GM18517 (cell line): ENCODE data around the gene SYT6.

ENCODE experiments used
- ATAC-seq: cut with Tn5 transposase; IDR thresholded peaks from one replicate; pipeline ENCODE4 v1.9.1; 2021; ENCODE audit warnings: mild to moderate bottlenecking, moderate library complexity; ENCODE audit not compliant: unreplicated experiment

Gene SYT6

GRCh38 chr1:114094363-114094634 is 59.4 kb downstream of the SYT6 start:
- no peak for ATAC-seq

DNA sequence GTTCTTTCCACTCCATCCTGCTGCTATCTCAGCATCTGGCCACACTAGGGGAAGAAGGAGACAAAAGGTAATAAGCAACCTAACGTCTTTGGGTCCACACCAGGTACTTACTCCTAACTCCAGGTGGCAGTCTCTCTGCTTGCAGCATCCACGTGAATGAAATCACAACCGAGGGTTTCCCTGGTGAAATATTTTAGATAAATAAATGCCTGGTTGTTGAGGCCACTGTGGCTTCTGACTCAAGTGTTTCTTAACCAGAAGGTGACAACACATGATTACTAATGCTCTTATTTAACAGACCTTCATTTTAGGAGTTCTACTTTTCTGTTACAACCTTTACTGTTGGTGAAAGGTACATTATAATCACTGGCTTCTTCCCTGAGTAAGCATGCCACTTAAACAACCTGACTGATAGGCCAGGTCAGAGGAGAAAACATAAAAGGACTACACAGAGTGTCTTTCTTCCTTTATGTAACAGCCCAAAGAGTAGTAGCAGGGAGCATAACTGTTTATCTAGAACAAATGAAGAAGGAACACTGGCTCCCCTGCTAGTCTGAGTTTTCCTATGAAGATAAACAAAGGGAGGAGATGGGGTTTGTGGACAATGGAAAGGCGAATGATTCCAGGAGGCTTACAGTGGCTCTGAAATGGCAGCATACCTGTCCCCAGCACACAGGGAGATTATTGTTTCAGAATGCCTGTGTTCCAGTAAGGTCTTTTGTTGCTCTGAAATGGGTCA is 59.9 kb downstream of the SYT6 start:
- no peak for ATAC-seq

- no peak for ATAC-seq
Measured at GRCh38 chr1:114092186-114093062, 61.2 kb downstream of the SYT6 start.

- ATAC-seq = no peak
Measured at GRCh38 chr1:114091711-114092110, 62.0 kb downstream of the SYT6 start.

DNA sequence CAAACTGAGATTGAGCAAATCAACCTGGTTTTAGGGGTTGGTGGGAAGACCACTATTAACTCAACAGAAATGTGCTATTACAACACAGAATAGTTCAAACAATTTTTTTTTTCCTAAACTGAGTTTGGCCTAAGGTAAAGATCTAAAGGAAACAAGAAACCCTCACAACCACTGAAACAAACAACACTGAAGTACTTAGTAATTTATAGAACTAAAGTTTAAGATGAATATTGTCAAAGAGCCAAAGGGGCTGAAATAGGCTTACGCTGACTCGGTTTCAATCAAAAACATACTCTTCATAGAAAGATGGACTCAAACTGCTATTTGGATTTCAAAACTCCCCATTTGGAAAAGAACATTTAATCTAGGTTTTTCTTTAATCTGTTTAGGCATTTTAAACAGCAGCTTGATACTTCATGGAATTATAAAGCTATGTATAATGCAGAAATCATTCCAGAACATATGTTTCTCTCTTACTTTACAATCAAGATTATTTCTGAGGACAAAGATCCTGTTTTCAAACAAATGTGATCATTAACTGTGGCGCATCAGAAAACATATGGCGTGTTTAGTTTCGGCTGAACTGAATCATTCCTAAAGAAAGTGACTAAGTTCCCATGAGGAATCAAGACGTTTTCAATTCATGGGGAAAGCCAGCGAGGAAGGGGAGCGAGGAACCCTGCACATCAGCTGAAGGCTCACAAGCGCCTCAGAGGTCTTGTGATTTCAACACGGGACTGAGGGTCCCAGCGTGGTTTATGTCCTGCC is 62.7 kb downstream of the SYT6 start:
- no peak for ATAC-seq

DNA sequence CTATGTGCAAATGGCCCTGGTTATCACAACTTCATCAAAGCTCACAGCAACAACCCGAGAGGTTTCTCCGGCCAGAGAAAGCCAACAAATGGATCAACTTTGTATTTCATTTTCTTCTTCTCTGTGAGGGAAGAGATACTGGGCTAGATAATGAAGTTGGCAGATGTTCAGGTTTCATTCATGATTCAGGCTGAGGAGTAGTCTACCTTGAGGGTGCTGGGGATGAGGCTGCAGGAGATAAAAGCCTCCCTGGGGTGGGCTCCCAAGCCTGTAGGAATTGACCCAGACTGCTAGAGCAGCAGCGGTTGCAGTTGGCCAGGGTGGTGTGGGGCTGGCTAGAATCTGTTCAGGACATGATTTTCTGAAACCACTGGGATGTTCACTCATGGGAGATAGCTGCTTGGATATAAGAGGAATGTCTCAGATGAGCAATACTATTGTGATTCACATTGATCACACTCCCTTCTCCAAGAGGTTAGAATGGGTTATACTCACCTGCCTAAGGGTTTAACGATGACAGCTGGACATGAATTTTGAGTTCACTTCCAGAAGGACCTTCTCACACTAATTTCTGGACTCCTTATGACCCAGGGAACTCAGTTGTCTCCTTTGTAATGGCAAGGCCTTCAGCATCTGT is 64.0 kb downstream of the SYT6 start:
- ATAC-seq = no peak

DNA sequence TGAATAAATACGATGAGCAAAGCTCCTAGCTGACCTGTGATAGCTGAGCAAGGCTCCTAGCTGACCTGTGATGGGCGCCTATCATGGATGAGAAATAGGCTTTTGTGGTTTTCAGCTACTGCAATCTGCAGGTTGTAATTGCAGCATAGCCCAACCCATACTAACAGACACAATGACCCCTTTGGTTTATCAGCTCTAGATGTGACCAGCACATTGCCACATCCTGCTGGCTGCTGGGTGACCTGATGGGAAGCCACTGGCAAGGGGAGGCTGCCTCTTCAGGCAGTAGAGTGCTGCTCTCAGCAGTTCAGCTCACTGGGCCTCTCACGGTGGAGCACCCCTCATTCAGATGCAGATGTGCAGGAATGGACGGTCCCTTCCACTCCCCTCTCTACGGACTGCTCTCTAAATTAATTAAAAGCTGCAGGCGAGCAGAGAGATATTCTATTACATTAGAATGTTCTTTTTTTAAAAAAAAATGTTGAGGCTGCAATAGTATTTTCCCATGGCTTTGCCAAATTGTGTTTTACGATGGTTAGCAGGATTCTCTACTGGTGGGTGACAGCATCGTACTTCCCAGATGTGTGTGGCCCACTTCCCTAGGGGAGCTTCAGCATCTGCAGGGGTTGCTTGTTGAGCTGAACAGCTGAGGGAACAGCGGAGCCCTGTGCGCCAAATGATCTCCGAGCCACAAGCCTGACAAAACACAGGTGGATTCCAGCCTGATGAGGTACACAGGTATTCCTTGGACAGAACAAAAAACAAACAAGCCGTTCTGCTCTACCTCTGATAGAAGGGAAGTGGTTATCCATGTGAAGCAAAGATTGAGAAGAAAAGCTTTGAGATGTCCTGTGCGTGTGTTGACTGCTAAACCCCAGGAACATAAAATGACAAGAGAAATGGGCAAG is 65.0 kb downstream of the SYT6 start:
- no peak for ATAC-seq

DNA sequence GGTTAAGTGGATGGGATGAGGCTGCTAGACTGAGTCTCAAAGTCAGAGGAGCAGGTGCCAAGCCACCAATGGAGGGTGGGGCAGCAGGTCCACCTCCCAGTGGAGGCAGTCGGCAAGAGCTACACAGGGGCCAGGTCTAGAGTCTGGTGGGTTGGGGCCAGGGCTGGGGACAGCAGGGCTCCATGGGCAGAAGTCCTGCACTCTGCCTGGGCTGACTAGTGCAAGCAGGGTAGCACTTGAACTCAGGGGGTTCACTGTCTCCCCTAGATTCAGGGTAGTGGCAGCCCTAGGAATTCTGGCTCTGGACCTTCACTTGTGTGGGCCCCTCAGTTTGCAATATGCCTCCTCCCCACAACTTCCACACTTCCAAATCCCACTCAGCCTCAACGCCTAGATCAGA is 66.2 kb downstream of the SYT6 start:
- ATAC-seq = no peak

GRCh38 chr1:114086601-114087368 is 66.9 kb downstream of the SYT6 start:
- ATAC-seq = no peak

DNA sequence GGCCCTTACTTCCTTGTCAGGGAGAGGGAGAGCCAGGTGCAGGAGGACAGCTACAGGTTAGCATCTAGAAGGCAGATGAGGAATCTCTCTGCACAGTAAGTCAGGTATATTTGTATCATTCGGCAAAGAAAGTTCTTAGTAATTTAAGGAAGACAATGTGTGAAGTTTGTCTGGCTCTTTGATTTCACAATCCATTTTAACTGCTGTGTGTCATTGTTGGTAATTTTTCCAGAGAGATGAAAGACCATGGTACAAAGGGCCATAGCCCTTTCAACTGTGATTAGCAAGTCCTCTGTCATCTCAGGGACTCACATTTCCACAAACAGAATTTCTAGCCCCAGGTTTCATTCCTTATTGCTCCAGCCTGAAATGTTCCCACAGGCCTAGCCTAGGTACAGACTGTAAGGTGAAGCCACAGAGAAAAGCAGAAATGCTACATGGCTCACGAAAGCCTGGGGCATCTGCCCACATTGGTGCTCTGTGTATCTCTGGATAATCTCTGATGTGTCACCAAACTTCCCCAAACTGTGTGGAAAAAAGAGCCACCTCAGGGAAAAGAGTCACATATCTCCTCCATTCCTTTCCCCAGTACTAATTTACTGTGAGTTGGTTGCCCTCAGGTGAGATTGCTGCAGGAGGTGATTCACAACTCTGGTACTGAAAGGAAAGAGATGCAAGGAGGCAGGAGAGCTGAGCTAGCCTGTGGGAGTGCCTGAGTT is 70.6 kb downstream of the SYT6 start:
- ATAC-seq = no peak

GRCh38 chr1:114082304-114082630 is 71.4 kb downstream of the SYT6 start:
- no peak for ATAC-seq

- no peak for ATAC-seq
Measured at GRCh38 chr1:114081437-114082303, 72.0 kb downstream of the SYT6 start.

- no peak for ATAC-seq
Measured at GRCh38 chr1:114080511-114081436, 72.9 kb downstream of the SYT6 start.

- ATAC-seq = no peak
Measured at GRCh38 chr1:114079596-114080190, 74.0 kb downstream of the SYT6 start.

DNA sequence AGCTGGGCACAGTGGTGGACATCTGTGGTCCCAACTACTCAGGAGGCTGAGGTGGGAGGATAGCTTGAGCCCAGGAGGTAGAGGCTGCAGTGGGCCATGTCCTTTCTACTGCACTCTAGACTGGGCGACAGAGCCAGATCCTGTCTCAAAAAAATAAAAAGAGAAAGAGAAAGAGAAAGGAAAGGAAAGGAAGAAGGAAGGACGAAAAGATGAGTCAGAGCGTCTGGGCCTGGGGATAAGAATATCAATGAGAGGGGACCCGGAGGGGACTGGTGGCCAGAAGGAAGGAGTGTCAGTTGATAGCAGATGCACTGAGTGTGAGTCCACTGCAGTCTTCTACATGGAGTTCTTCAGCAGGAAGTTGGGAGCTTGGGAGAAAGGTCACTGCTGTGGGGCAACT is 75.6 kb downstream of the SYT6 start:
- ATAC-seq = no peak

DNA sequence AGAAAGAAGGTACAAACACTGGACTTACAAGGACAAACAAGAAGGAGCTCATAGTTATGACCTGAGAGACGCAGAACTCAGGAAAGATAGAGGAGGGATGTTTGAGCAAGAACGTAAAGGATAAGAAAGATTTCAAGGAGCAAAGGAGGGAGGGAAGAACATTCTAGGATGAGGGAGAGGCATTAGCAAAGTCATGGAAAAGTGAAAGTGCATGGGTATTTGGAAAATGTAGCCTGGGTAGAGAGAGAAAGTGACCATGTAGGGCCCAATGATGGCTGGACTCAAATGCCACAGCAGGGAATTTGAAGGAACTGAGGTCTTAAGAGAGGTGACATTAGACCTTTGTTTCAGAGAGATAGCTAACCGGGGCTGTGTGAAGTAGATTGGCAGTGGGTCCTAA is 76.5 kb downstream of the SYT6 start:
- no peak for ATAC-seq

GRCh38 chr1:114076308-114076707 is 77.4 kb downstream of the SYT6 start:
- ATAC-seq = peak; percentile 32
